Measurements from ENCODE around the gene KCNQ5.

- no peak for TF ChIP-seq CTCF (IDR thresholded peaks at IDR 0.05)
- TF ChIP-seq POLR2A (IDR thresholded peaks at IDR 0.05): no peak
These were observed 433.1 kb downstream of the KCNQ5 start for GRCh38 chr6:73054958-73055357.
